Activated CD8-positive, alpha-beta memory T cell treated with anti-CD3 and anti-CD28 coated beads, Interleukin-2, amount 50 U/mL, for 24 hours (primary cell): ENCODE data around the gene GP5.

Experiments
- DNase-seq: peaks from one replicate; pipeline ENCODE4 v3.0.0-alpha.2; 2020; ENCODE audit errors: extremely low read depth

The GP5 gene

GRCh38 chr3:194348354-194348753 is 50.7 kb downstream of the GP5 start:
- no peak for DNase-seq

- DNase-seq, result no peak
Observed at GRCh38 chr3:194346621-194347020, 52.4 kb downstream of the GP5 start.

DNA sequence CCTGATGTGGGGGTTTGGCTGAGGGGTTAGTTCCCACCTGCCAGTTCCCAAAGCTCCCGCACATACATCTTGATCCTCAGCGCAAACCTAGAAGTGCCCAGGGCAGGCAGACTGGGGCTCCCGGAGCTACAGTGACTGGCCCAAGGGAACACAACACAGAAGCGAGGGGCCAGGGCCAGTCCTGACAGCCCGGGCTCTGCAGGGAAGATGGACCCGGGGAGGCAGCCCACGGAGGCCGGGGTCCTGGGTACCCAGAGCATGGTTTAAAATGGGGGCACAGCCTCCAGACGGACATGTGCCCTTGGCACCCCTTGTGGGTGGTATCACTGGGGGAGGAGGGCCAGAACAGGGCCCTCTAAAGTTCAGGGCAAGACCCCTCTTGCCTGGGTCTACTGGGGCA is 53.0 kb downstream of the GP5 start:
- DNase-seq, result no peak
